BJ (cell line): Measurements from ENCODE around the gene AQP12B. TPM values are rescaled to one million over a fixed set of nuclear protein-coding genes. Genes with fewer than 3 reads are reported as not detected.

Experiments
- CTCF ChIA-PET: fragments of 350-600 bp; formaldehyde crosslinking; extraction: SDS; loops from one replicate; lab custom pipeline; 2021; ENCODE audit warnings: antibody characterized with exemption, inconsistent platforms; lab: Yijun Ruan, JAX
- POLR2A ChIA-PET: fragments of 300-600 bp; sonication (Branson Sonifier 250); formaldehyde crosslinking; extraction: SDS; loops from one replicate; lab custom pipeline; 2021; ENCODE audit warnings: antibody characterized with exemption; lab: Charles Lee
- DNase-seq: peaks from one replicate; pipeline ENCODE4 v3.0.0-alpha.2; 2011; ENCODE audit warnings: low read depth
- H3K27me3 ChIP-seq: 2 replicates; pipeline ENCODE4 v1.6.0; 2011; ENCODE audit warnings: low read length; ENCODE audit not compliant: control insufficient read depth, insufficient read depth
- H3K36me3 ChIP-seq: 2 replicates; pipeline ENCODE4 v1.5.1; 2011; ENCODE audit warnings: low read length; ENCODE audit not compliant: control insufficient read depth, insufficient read depth
- H3K4me3 ChIP-seq: 2 replicates; pipeline ENCODE4 v1.5.1; 2011; ENCODE audit warnings: low read depth, mild to moderate bottlenecking, control low read depth, low read length
- polyA plus RNA-seq: library from polyadenylated mRNA; depleted of rRNA; stranded (reverse); fragments of >200 nt; gene quantifications from 2 replicates; pipeline ENCODE4 v1.2.3, GENCODE V29; 2011; rRNA removed
- small RNA-seq: library from RNA; depleted of rRNA; stranded (forward); fragments of <200 nt; gene quantifications from one replicate; pipeline ENCODE3, GENCODE V24; 2012; ENCODE audit warnings: low replicate concordance, low read depth; ENCODE audit not compliant: insufficient read length
- TF ChIP-seq, protein P1 (sequence below): IDR thresholded peaks from 2 replicates; pipeline ENCODE4 v1.5.1; 2011; ENCODE audit warnings: low read depth, mild to moderate bottlenecking, control low read depth, inconsistent platforms, low read length, moderate library complexity; ENCODE audit not compliant: insufficient read depth

Gene AQP12B
- polyA plus RNA-seq, 1 experiment, result not detected

DNA sequence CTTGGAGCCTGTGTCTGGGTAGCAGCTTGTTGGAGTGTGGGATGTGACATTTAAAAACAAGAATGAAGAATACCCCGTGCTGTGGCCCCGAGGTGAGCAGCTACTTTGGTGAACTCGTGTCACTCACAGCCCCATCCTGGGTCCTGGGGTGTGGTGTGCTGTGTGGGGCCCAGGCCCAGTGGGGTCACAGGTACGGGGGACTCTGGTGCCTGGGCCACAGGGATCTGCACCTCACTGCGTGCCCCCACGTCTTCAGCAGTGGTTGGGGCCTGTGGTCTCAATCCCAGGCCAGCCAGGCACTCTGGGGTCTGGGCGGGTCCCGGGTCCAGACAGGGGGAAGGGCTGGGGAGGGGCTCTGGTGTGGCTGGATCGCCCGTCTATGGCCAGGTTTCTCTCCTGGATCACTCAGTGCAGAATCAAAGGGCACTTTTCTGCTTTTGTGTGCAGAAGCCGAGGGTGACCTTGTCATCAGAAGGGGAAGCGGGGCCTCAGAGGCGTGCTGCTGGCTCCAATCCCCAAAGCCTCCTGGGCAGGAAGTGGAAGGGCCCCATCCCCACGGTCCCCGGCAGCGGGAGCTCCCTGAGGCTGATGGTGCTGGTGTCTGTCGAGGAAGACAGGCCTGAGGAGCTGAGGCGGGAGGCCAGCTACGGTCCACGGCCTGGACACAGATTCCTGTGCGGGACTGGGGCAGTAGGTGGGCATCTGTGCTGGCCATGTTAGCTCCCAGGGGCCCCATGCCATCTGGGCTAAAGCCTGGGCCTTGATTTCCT is 56.0 kb downstream of the AQP12B start:
- TF ChIP-seq, protein P1, sequence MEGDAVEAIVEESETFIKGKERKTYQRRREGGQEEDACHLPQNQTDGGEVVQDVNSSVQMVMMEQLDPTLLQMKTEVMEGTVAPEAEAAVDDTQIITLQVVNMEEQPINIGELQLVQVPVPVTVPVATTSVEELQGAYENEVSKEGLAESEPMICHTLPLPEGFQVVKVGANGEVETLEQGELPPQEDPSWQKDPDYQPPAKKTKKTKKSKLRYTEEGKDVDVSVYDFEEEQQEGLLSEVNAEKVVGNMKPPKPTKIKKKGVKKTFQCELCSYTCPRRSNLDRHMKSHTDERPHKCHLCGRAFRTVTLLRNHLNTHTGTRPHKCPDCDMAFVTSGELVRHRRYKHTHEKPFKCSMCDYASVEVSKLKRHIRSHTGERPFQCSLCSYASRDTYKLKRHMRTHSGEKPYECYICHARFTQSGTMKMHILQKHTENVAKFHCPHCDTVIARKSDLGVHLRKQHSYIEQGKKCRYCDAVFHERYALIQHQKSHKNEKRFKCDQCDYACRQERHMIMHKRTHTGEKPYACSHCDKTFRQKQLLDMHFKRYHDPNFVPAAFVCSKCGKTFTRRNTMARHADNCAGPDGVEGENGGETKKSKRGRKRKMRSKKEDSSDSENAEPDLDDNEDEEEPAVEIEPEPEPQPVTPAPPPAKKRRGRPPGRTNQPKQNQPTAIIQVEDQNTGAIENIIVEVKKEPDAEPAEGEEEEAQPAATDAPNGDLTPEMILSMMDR, result no peak
- Histone ChIP-seq H3K4me3 (no peak overlapping the region), H3K27me3 (no peaks in the 10 kb centered on the region), H3K36me3 (no peaks in the 10 kb centered on the region)
- POLR2A ChIA-PET, result no interaction called here
- no peak for DNase-seq
- CTCF ChIA-PET, result interaction anchor here (0.7 kb wide), 1 partner anchor 11 kb away, joined by 3 read pairs; no protein-coding TSS in a partner anchor

Small RNA genes within 50 kb of the gene (small RNA-seq; reads per million reads assigned to genes)
- not detected for gene AC011298.3

Other genes starting within 250 kb of the AQP12B start
- gene GPC1, start 247.2 kb downstream of the AQP12B start, polyA plus RNA-seq, result 62.9 and 126 TPM in 2 replicates
- 4.4 and 6.8 TPM in 2 replicates for gene ANKMY1, start 124.9 kb downstream of the AQP12B start, polyA plus RNA-seq
- gene DUSP28, start 122.5 kb downstream of the AQP12B start, polyA plus RNA-seq, result 3.1 and 4.6 TPM in 2 replicates
- gene RNPEPL1, start 114.4 kb downstream of the AQP12B start, polyA plus RNA-seq, result 7.3 and 12.7 TPM in 2 replicates
- 7.6 and 14.9 TPM in 2 replicates for gene CAPN10, start 96.2 kb downstream of the AQP12B start, polyA plus RNA-seq
- 0.10 and 0.17 TPM in 2 replicates for gene GPR35, start 57.4 kb downstream of the AQP12B start, polyA plus RNA-seq
- not detected in 2 replicates for gene AQP12A, start 9.0 kb upstream of the AQP12B start, polyA plus RNA-seq
- 0.01 TPM in 1 of 2 replicates, not detected in the other for gene KIF1A, start 137.3 kb upstream of the AQP12B start, polyA plus RNA-seq
- gene AGXT, start 185.9 kb upstream of the AQP12B start, polyA plus RNA-seq, result not detected in 2 replicates
- gene MAB21L4, start 213.3 kb upstream of the AQP12B start, polyA plus RNA-seq, result not detected in 2 replicates
- gene CROCC2, start 223.5 kb upstream of the AQP12B start, polyA plus RNA-seq, result not detected in 2 replicates